Endodermal cell (in vitro differentiated cells): ENCODE results near the gene PLXNA2. TPM values are rescaled to one million over a fixed set of nuclear protein-coding genes. Genes with fewer than 3 reads are reported as not detected.

Source experiments
- DNase-seq: peaks from one replicate; pipeline ENCODE4 v3.0.0-alpha.2; 2017
- H3K27ac ChIP-seq: 2 replicates; pipeline ENCODE4 v1.5.1; 2013; ENCODE audit warnings: mild to moderate bottlenecking, low read depth, low read length, moderate library complexity
- H3K27me3 ChIP-seq: 2 replicates; pipeline ENCODE4 v1.6.1; 2013; ENCODE audit warnings: mild to moderate bottlenecking, low read length, moderate library complexity; ENCODE audit not compliant: insufficient read depth, control insufficient read depth, poor library complexity, severe bottlenecking
- H3K36me3 ChIP-seq: 2 replicates; pipeline ENCODE4 v1.7.0; 2013; ENCODE audit warnings: mild to moderate bottlenecking, low read length, moderate library complexity; ENCODE audit not compliant: control insufficient read depth, insufficient read depth
- H3K4me1 ChIP-seq: one replicate; pipeline ENCODE4 v1.7.0; 2013; ENCODE audit warnings: low read length; ENCODE audit not compliant: control insufficient read depth, insufficient read depth
- H3K4me3 ChIP-seq: 2 replicates; pipeline ENCODE4 v1.5.1; 2013; ENCODE audit warnings: mild to moderate bottlenecking, low read length, moderate library complexity
- H3K9ac ChIP-seq: 2 replicates; pipeline ENCODE4 v1.6.1; 2013; ENCODE audit warnings: mild to moderate bottlenecking, low read length, moderate library complexity; ENCODE audit not compliant: poor library complexity, severe bottlenecking; ENCODE audit errors: extremely low read depth
- H3K9me3 ChIP-seq: 2 replicates; pipeline ENCODE4 v1.6.1; 2013; ENCODE audit warnings: mild to moderate bottlenecking, low read length, moderate library complexity; ENCODE audit not compliant: control insufficient read depth
- H3K27ac Mint-ChIP-seq: 2 replicates; pipeline ENCODE4 v1.8.0; 2020; ENCODE audit warnings: mixed read lengths
- H3K27me3 Mint-ChIP-seq: 2 replicates; pipeline ENCODE4 v1.8.0; 2021; ENCODE audit warnings: mild to moderate bottlenecking, mixed read lengths; ENCODE audit not compliant: insufficient read depth
- H3K36me3 Mint-ChIP-seq: 2 replicates; pipeline ENCODE4 v1.8.0; 2020; ENCODE audit warnings: low read depth, mixed read lengths
- H3K4me1 Mint-ChIP-seq: 2 replicates; pipeline ENCODE4 v1.8.0; 2020; ENCODE audit warnings: mixed read lengths
- H3K4me3 Mint-ChIP-seq: 2 replicates; pipeline ENCODE4 v1.8.0; 2020; ENCODE audit warnings: mild to moderate bottlenecking, moderate library complexity, mixed read lengths
- H3K9me3 Mint-ChIP-seq: 2 replicates; pipeline ENCODE4 v1.8.0; 2020; ENCODE audit warnings: mild to moderate bottlenecking, mixed read lengths
- WGBS, 2 experiments: methylation state at CpG; one replicate each; pipeline versions ENCODE4 v1.1.5 to v1.1.7; 2013; ENCODE audit warnings: missing lambda C conversion rate in 2 of 2, mixed read lengths in 1 of 2; ENCODE audit not compliant: insufficient coverage in 1 of 2, insufficient read length in 1 of 2; 5-methylcytosine and 5-hydroxymethylcytosine counted together
- total RNA-seq, 2 donors: library from RNA; stranded (reverse); fragmentation: NEBNext Ultra II Directional in 1 of 2; extraction: Animal tissue kit (Norgen Biotek cat#: 25700) in 1 of 2; gene quantifications; 2 replicates in 1 of 2; 3 replicates in 1 of 2; pipeline ENCODE4 v1.2.1, GENCODE V29; 2021
- TF ChIP-seq, protein P1 (sequence below): fragments of 200-600 bp; sonication (generic); conservative IDR thresholded peaks from 2 replicates; pipeline ENCODE4 v1.5.0; 2021; ENCODE audit warnings: antibody characterized with exemption, mild to moderate bottlenecking

PLXNA2 gene
- total RNA-seq, 2 donors from 2014 or later, result 61.2 to 86.1 TPM

DNA sequence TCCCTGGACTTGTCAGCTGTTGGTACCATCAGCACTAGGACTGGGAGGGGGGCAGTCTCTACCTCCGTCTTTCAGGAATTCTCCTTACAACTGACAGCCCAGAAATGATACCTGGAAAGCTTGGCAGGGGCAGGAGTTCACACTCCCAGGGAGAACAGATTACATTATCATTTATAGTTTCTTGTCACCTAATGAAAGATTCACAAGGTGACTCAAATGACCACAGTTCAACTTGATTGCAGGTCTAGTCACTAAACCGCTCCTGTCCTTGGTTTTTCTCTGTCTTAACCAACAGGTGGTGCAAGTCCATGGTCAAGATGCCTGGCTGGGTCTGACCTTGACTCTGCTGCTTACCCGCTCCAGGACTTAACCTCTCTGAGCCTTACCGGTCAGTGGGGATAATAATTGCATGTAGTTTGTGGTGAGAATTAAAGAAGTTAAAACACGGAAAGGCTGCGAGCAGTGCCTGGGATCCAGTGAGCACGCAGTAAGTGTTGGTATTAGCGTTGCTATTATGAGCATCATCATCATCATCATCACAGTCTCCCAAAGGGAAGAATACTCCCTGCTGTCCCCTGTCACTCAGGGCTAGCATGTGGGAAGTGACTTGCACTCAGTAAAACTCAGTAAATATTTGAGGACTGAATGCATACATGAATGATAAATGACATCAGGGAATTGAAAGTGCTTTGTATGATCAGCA, 207.9 kb downstream of the PLXNA2 start:
- Histone ChIP-seq H3K4me1 (peaks cover 20% of the 10 kb centered on the region), H3K27ac (no peak overlapping the region), H3K4me3 (no peak overlapping the region), H3K9ac (no peak overlapping the region), H3K36me3 (peaks cover 97% of the 10 kb centered on the region), H3K27me3 (no peaks in the 10 kb centered on the region), H3K9me3 (no peaks in the 10 kb centered on the region)
- Mint-ChIP-seq H3K36me3 (peaks cover 75% of the 10 kb centered on the region), H3K4me3 (no peak overlapping the region), H3K27me3 (no peaks in the 10 kb centered on the region), H3K27ac (no peak overlapping the region), H3K4me1 (peaks cover 32% of the 10 kb centered on the region), H3K9me3 (no peaks in the 10 kb centered on the region)
- TF ChIP-seq, protein P1, sequence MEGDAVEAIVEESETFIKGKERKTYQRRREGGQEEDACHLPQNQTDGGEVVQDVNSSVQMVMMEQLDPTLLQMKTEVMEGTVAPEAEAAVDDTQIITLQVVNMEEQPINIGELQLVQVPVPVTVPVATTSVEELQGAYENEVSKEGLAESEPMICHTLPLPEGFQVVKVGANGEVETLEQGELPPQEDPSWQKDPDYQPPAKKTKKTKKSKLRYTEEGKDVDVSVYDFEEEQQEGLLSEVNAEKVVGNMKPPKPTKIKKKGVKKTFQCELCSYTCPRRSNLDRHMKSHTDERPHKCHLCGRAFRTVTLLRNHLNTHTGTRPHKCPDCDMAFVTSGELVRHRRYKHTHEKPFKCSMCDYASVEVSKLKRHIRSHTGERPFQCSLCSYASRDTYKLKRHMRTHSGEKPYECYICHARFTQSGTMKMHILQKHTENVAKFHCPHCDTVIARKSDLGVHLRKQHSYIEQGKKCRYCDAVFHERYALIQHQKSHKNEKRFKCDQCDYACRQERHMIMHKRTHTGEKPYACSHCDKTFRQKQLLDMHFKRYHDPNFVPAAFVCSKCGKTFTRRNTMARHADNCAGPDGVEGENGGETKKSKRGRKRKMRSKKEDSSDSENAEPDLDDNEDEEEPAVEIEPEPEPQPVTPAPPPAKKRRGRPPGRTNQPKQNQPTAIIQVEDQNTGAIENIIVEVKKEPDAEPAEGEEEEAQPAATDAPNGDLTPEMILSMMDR, result peak; percentile 76
- peak; percentile 75 for DNase-seq
- 75 to 88% methylated on average over 1 to 8 of the region's 8 CpGs for WGBS, 2 experiments

DNA sequence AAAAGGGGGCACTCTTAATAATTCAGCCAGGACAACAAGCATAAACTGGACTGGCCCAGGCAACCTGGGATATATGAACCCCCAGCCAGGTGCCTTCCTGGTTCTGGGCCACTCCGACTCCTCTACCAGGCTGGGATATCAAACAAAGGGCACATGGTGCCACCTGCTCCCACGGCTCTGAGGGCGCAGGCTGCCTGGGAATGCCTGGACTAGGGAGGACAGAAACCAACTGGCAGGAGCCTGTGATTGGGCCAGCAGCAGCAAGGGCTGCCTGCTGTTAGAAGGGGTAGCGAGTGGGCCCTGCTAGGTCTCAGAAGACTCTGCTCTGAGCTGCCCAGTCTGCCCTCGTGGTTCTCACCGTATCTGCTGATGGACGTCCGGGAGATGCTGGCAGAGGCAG, 210.0 kb downstream of the PLXNA2 start:
- no peaks in the 10 kb centered on the region for H3K9me3 Mint-ChIP-seq
- peaks cover 74% of the 10 kb centered on the region for H3K36me3 Mint-ChIP-seq

DNA sequence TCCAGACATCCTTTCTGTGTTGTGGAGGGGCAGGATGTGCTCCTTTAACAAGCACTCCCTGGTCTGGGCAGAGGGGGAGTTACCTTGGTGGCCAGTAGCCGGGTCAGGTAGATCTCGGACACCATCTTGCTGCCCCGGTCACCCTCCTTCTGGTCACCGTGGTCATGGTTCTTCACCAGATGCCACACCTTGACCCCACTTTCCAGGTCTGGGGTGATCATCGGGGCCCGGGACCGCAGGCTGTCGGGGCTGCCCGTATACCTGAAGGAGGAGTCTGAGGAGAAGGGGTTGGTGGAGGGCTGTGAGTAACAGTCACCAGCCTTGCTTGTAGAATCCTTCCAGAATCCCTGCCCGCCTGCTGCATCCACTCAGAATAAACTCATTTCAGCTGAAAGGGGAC, 210.9 kb downstream of the PLXNA2 start:
- Mint-ChIP-seq H3K27me3 (no peaks in the 10 kb centered on the region), H3K27ac (no peak overlapping the region), H3K9me3 (no peaks in the 10 kb centered on the region), H3K4me1 (peaks cover 22% of the 10 kb centered on the region), H3K36me3 (peaks cover 77% of the 10 kb centered on the region), H3K4me3 (no peak overlapping the region)
- TF ChIP-seq, protein P1, result no peak
- Histone ChIP-seq H3K36me3 (peaks cover 99% of the 10 kb centered on the region), H3K4me1 (peaks cover 5% of the 10 kb centered on the region), H3K27me3 (no peaks in the 10 kb centered on the region), H3K9me3 (no peaks in the 10 kb centered on the region), H3K9ac (no peak overlapping the region), H3K27ac (no peak overlapping the region), H3K4me3 (no peak overlapping the region)
- no peak for DNase-seq
- 96 to 100% methylated on average over 4 to 10 of the region's 10 CpGs for WGBS, 2 experiments

More for the DNA sequence above, 210.0 kb downstream of the PLXNA2 start:
- 96 to 98% methylated on average over 8 of the region's 8 CpGs for WGBS, 2 experiments
- DNase-seq, result no peak
- Mint-ChIP-seq H3K27me3 (no peaks in the 10 kb centered on the region), H3K4me3 (no peak overlapping the region), H3K27ac (no peak overlapping the region), H3K4me1 (peaks cover 22% of the 10 kb centered on the region)
- no peak overlapping the region for H3K4me3 ChIP-seq
- H3K27me3 ChIP-seq, result no peaks in the 10 kb centered on the region
- H3K36me3 ChIP-seq, result peaks cover 99% of the 10 kb centered on the region
- H3K9ac ChIP-seq, result no peak overlapping the region
- H3K4me1 ChIP-seq, result peaks cover 10% of the 10 kb centered on the region
- TF ChIP-seq, protein P1, result no peak
- H3K9me3 ChIP-seq, result no peaks in the 10 kb centered on the region
- H3K27ac ChIP-seq, result no peak overlapping the region
